ENCODE measurements around the gene C6orf47. TPM values are rescaled to one million over a fixed set of nuclear protein-coding genes. Genes with fewer than 3 reads are reported as not detected.

C6orf47 gene
- total and polyA plus RNA-seq, 7 donors, result 22.2 to 32.6 (median 25.0) TPM

GRCh38 chr6:31652925-31653724 lies 7.5 kb downstream of the C6orf47 start:
- intact Hi-C loops (cut with DNase I), result loop anchor here (2.0 to 5.0 kb wide), 3 partner anchors 32 to 544 kb away; partner anchors contain the start of genes ATP6V1G2, NFKBIL1 and PRRC2A
- H3K4me1 ChIP-seq, result peaks cover 0 to 34% (median 26%) of the 10 kb centered on the region in 4 donors
- H3K27me3 ChIP-seq, result no peaks in the 10 kb centered on the region
- H3K36me3 ChIP-seq, result peaks cover 14 to 38% (median 15%) of the 10 kb centered on the region in 4 donors
- no peak for TF ChIP-seq CTCF (IDR thresholded peaks at IDR 0.05)
- no peak for TF ChIP-seq EP300 (IDR thresholded peaks at IDR 0.05)
- peak; percentile 74 to 92 (median 82) for TF ChIP-seq POLR2AphosphoS5 (IDR thresholded peaks at IDR 0.05)
- TF ChIP-seq POLR2A (IDR thresholded peaks at IDR 0.05), result peak; percentile 71 to 75
- no peaks in the 10 kb centered on the region for H3K9me3 ChIP-seq
- DNase-seq, result peak; percentile 95
- H3K27ac ChIP-seq, result peak overlapping the region; percentile 96 to 99 (median 98)
- 6 to 8% methylated on average over 37 of the region's 37 CpGs for WGBS, 2 donors
- peak overlapping the region; percentile 67 to 83 (median 78) for H3K4me3 ChIP-seq

- Histone ChIP-seq H3K9me3 (no peaks in the 10 kb centered on the region), H3K4me1 (peaks cover 0 to 26% (median 18%) of the 10 kb centered on the region in 4 donors), H3K4me3 (peak overlapping the region; percentile 67 to 83 (median 78)), H3K27me3 (no peaks in the 10 kb centered on the region), H3K36me3 (peaks cover 25 to 40% (median 27%) of the 10 kb centered on the region in 4 donors), H3K27ac (peak overlapping the region; percentile 96 to 99 (median 98))
- DNase-seq, result peak; percentile 91
- intact Hi-C loops (cut with DNase I), result loop anchor here (2.0 to 5.0 kb wide), 3 partner anchors 31 to 546 kb away; partner anchors contain the start of genes ATP6V1G2, NFKBIL1 and PRRC2A
- TF ChIP-seq POLR2A (IDR thresholded peaks at IDR 0.05), result peak in 1 of 2 donors; percentile 9
- TF ChIP-seq CTCF (IDR thresholded peaks at IDR 0.05), result no peak
- peak in 3 of 4 donors; percentile 0 to 64 (median 31) for TF ChIP-seq POLR2AphosphoS5 (IDR thresholded peaks at IDR 0.05)
- WGBS, 2 donors, result 1 to 3% methylated on average over 29 of the region's 29 CpGs
Measured at GRCh38 chr6:31651602-31652191, 8.9 kb downstream of the C6orf47 start.

GRCh38 chr6:31645325-31645724 lies 15.3 kb downstream of the C6orf47 start:
- Histone ChIP-seq H3K36me3 (peaks cover 76 to 94% (median 81%) of the 10 kb centered on the region in 4 donors), H3K27ac (no peak overlapping the region), H3K9me3 (no peaks in the 10 kb centered on the region), H3K27me3 (no peaks in the 10 kb centered on the region), H3K4me1 (peaks cover 0 to 4% (median 0%) of the 10 kb centered on the region in 4 donors), H3K4me3 (no peak overlapping the region)
- intact Hi-C loops (cut with DNase I), result no loop called here
- DNase-seq, result no peak
- WGBS, 2 donors, result 96 to 97% methylated on average over 9 of the region's 9 CpGs
- TF ChIP-seq EP300 (IDR thresholded peaks at IDR 0.05) (no peak), CTCF (IDR thresholded peaks at IDR 0.05) (no peak), POLR2A (IDR thresholded peaks at IDR 0.05) (no peak), POLR2AphosphoS5 (IDR thresholded peaks at IDR 0.05) (no peak)

- intact Hi-C loops (cut with DNase I), result no loop called here
- peaks cover 77 to 98% (median 87%) of the 10 kb centered on the region in 4 donors for H3K36me3 ChIP-seq
Measured at GRCh38 chr6:31643818-31644454, 16.6 kb downstream of the C6orf47 start.

More at GRCh38 chr6:31643818-31644454, 16.6 kb downstream of the C6orf47 start:
- H3K27me3 ChIP-seq, result no peaks in the 10 kb centered on the region
- H3K9me3 ChIP-seq, result no peaks in the 10 kb centered on the region
- WGBS, 2 donors, result 91 to 92% methylated on average over 17 of the region's 17 CpGs
- TF ChIP-seq POLR2A (IDR thresholded peaks at IDR 0.05) (no peak), EP300 (IDR thresholded peaks at IDR 0.05) (no peak), POLR2AphosphoS5 (IDR thresholded peaks at IDR 0.05) (no peak), CTCF (IDR thresholded peaks at IDR 0.05) (no peak)
- DNase-seq, result no peak
- H3K27ac ChIP-seq, result no peak overlapping the region
- no peak overlapping the region for H3K4me3 ChIP-seq
- H3K4me1 ChIP-seq, result no peaks in the 10 kb centered on the region

Measured in sigmoid colon (tissue), 7 donors.